ENCODE data around the gene PAK5. TPM values are rescaled to one million over a fixed set of nuclear protein-coding genes. Genes with fewer than 3 reads are reported as not detected.

Gene PAK5
- total RNA-seq, 1 donor from 2014 or later, result 0.16 TPM

DNA sequence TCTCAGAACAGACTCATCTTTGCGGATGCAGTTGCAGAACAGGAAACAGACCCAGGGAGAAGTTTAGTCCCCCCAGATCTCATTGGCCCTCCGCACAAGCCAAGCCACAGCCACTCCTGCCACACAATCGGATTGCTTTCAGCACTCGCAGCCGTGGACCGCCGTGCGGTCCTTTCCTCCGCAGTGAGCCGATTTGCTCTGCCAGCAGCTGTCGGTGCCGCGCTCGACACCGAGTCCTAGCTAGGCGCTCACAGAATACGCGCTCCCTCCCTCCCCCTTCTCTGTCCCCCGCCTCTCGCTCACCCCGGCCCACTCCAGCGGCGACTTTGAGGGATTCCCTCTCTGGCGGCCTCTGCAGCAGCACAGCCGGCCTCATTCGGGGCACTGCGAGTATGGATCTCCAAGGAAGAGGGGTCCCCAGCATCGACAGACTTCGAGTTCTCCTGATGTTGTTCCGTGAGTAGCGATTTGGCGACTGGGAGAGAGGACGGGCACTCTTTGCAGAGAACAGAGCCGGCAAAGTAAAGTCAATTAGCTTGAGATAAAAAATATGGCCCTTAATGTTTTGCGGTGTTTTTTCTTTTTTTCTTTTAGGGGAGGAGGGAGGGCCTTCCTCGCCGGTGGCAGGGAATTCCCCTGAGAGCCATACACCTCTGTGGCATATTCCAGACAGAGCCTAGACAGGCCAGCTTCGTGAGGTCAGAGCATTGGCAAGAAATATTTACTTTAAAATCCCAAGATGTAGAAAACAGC, 324.2 kb downstream of the PAK5 start, which contains the start of gene LAMP5:
TSS of gene LAMP5 (plus strand) at position 130 of the 753 bp plus-strand sequence. CDS start at position 393, 263 bp downstream.
- peak within 1 kb of the TSS; percentile 34 for H3K4me3 ChIP-seq (ENCODE audit: insufficient read depth, low read depth, low read length)
- H3K9me3 ChIP-seq (ENCODE audit: insufficient read depth, low read depth, low read length), result no peaks in the 10 kb centered on the region
- Mint-ChIP-seq H3K4me3 (ENCODE audit: unreplicated experiment) (peak within 1 kb of the TSS; percentile 79), H3K9me3 (ENCODE audit: unreplicated experiment) (peaks cover 3% of the 10 kb centered on the region), H3K27me3 (ENCODE audit: low read depth, unreplicated experiment) (peaks cover 47% of the 10 kb centered on the region), H3K4me1 (ENCODE audit: low read depth, unreplicated experiment) (peaks cover 8% of the 10 kb centered on the region), H3K36me3 (ENCODE audit: low read depth, unreplicated experiment) (no peaks in the 10 kb centered on the region), H3K27ac (ENCODE audit: unreplicated experiment) (no peak within 1 kb of the TSS)
- peak within 1 kb of the TSS; percentile 76 for H3K4me2 ChIP-seq (ENCODE audit: low read length)
- H2AFZ ChIP-seq (ENCODE audit: low read depth, low read length), result no peak within 1 kb of the TSS
- H3K36me3 ChIP-seq (ENCODE audit: insufficient read depth, low read length), result no peaks in the 10 kb centered on the region
- no peak within 1 kb of the TSS for H3K9ac ChIP-seq (ENCODE audit: low read length)
- H3K4me1 ChIP-seq (ENCODE audit: insufficient read depth, low read length), result peaks cover 3% of the 10 kb centered on the region
- H4K20me1 ChIP-seq (ENCODE audit: insufficient read depth, low read length), result no peaks in the 10 kb centered on the region
- TF ChIP-seq, protein P1, sequence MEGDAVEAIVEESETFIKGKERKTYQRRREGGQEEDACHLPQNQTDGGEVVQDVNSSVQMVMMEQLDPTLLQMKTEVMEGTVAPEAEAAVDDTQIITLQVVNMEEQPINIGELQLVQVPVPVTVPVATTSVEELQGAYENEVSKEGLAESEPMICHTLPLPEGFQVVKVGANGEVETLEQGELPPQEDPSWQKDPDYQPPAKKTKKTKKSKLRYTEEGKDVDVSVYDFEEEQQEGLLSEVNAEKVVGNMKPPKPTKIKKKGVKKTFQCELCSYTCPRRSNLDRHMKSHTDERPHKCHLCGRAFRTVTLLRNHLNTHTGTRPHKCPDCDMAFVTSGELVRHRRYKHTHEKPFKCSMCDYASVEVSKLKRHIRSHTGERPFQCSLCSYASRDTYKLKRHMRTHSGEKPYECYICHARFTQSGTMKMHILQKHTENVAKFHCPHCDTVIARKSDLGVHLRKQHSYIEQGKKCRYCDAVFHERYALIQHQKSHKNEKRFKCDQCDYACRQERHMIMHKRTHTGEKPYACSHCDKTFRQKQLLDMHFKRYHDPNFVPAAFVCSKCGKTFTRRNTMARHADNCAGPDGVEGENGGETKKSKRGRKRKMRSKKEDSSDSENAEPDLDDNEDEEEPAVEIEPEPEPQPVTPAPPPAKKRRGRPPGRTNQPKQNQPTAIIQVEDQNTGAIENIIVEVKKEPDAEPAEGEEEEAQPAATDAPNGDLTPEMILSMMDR (IDR thresholded peaks at IDR 0.05; ENCODE audit: insufficient read depth, low read depth, low read length), result no peak
- TF ChIP-seq EZH2 (IDR thresholded peaks at IDR 0.05; ENCODE audit: insufficient read depth, low read length), result peak; percentile 64
- FAIRE-seq (no peak), DNase-seq (ENCODE audit: low read depth) (peak; percentile 17)
- H3K27ac ChIP-seq (ENCODE audit: low read depth, low read length), result no peak within 1 kb of the TSS
- peaks cover 54% of the 10 kb centered on the region for H3K27me3 ChIP-seq (ENCODE audit: insufficient read depth, low read length)
- no peaks in the 10 kb centered on the region for H3K79me2 ChIP-seq (ENCODE audit: insufficient read depth, low read length)

GRCh38 chr20:9514072-9514460, 324.8 kb downstream of the PAK5 start:
- Mint-ChIP-seq H3K36me3 (ENCODE audit: low read depth, unreplicated experiment) (no peaks in the 10 kb centered on the region), H3K9me3 (ENCODE audit: unreplicated experiment) (peaks cover 3% of the 10 kb centered on the region), H3K27ac (ENCODE audit: unreplicated experiment) (no peak overlapping the region), H3K4me3 (ENCODE audit: unreplicated experiment) (peak overlapping the region; percentile 79), H3K4me1 (ENCODE audit: low read depth, unreplicated experiment) (peaks cover 8% of the 10 kb centered on the region), H3K27me3 (ENCODE audit: low read depth, unreplicated experiment) (peaks cover 51% of the 10 kb centered on the region)
- DNase-seq (ENCODE audit: low read depth) (no peak), FAIRE-seq (no peak)
- Histone ChIP-seq H3K27ac (ENCODE audit: low read depth, low read length) (no peak overlapping the region), H3K36me3 (ENCODE audit: insufficient read depth, low read length) (no peaks in the 10 kb centered on the region), H3K9ac (ENCODE audit: low read length) (no peak overlapping the region), H3K27me3 (ENCODE audit: insufficient read depth, low read length) (peaks cover 58% of the 10 kb centered on the region), H3K79me2 (ENCODE audit: insufficient read depth, low read length) (no peaks in the 10 kb centered on the region), H3K9me3 (ENCODE audit: insufficient read depth, low read depth, low read length) (no peaks in the 10 kb centered on the region), H3K4me2 (ENCODE audit: low read length) (peak overlapping the region; percentile 76), H2AFZ (ENCODE audit: low read depth, low read length) (no peak overlapping the region), H3K4me1 (ENCODE audit: insufficient read depth, low read length) (peaks cover 3% of the 10 kb centered on the region), H4K20me1 (ENCODE audit: insufficient read depth, low read length) (no peaks in the 10 kb centered on the region), H3K4me3 (ENCODE audit: insufficient read depth, low read depth, low read length) (no peak overlapping the region)
- TF ChIP-seq, protein P1 (IDR thresholded peaks at IDR 0.05; ENCODE audit: insufficient read depth, low read depth, low read length), result no peak
- TF ChIP-seq EZH2 (IDR thresholded peaks at IDR 0.05; ENCODE audit: insufficient read depth, low read length), result no peak

DNA sequence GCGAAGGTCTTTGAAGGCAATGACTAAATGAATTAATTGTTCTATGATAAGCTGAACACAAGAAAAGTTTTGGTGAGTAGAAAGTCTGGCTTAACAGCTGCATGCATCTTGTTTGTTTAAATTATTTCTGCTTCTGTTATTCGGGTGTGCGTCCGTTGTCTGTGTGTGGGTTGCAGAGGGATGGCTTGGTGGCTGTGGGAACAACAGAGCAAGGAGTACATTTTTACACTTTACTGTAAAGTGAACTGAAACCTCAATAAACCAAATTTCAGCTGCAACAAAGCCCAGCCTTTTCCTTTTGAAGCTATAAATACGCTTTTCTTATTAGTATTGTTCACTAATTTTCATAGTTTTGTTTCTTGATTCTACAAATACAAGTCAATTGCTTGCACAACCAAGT, 328.0 kb downstream of the PAK5 start:
- no peaks in the 10 kb centered on the region for H4K20me1 ChIP-seq (ENCODE audit: insufficient read depth, low read length)
- no peak overlapping the region for H3K27ac ChIP-seq (ENCODE audit: low read depth, low read length)
- H3K79me2 ChIP-seq (ENCODE audit: insufficient read depth, low read length), result no peaks in the 10 kb centered on the region
- H3K36me3 ChIP-seq (ENCODE audit: insufficient read depth, low read length), result no peaks in the 10 kb centered on the region
- Mint-ChIP-seq H3K9me3 (ENCODE audit: unreplicated experiment) (no peaks in the 10 kb centered on the region), H3K36me3 (ENCODE audit: low read depth, unreplicated experiment) (no peaks in the 10 kb centered on the region), H3K27ac (ENCODE audit: unreplicated experiment) (no peak overlapping the region), H3K4me1 (ENCODE audit: low read depth, unreplicated experiment) (peaks cover 4% of the 10 kb centered on the region), H3K4me3 (ENCODE audit: unreplicated experiment) (no peak overlapping the region), H3K27me3 (ENCODE audit: low read depth, unreplicated experiment) (peaks cover 24% of the 10 kb centered on the region)
- DNase-seq (ENCODE audit: low read depth) (no peak), FAIRE-seq (no peak)
- H3K4me3 ChIP-seq (ENCODE audit: insufficient read depth, low read depth, low read length), result no peak overlapping the region
- H3K9ac ChIP-seq (ENCODE audit: low read length), result no peak overlapping the region
- TF ChIP-seq, protein P1 (IDR thresholded peaks at IDR 0.05; ENCODE audit: insufficient read depth, low read depth, low read length), result no peak
- no peak for TF ChIP-seq EZH2 (IDR thresholded peaks at IDR 0.05; ENCODE audit: insufficient read depth, low read length)
- no peaks in the 10 kb centered on the region for H3K9me3 ChIP-seq (ENCODE audit: insufficient read depth, low read depth, low read length)
- H3K4me1 ChIP-seq (ENCODE audit: insufficient read depth, low read length), result peaks cover 3% of the 10 kb centered on the region
- no peak overlapping the region for H2AFZ ChIP-seq (ENCODE audit: low read depth, low read length)
- peaks cover 70% of the 10 kb centered on the region for H3K27me3 ChIP-seq (ENCODE audit: insufficient read depth, low read length)
- H3K4me2 ChIP-seq (ENCODE audit: low read length), result no peak overlapping the region
